Measurements from ENCODE around the gene ARRB2.

Gene ARRB2

DNA sequence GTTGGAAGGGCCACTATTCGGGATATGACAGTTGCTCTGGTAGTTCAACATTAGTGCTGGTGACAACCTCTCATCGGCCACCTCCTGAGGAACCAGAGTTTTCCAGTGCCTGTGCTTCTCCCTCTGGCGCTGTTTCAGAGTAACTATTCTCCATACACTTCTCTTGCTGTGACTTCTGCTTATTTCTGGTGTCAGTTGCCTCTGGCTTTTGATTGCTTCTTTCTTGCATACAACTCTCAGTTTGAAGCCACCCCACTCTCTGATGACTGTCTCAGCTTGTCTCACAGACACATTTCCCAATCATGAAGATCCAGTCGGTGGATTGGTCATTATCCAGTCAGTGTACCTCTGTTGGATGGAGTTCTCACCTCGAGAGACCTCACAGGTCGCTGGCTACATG lies 57.9 kb downstream of the ARRB2 start:
- DNase-seq, result no peak

GRCh38 chr17:4769628-4770027 lies 59.2 kb downstream of the ARRB2 start:
- DNase-seq, result no peak

Data from activated CD4-positive, alpha-beta T cell treated with anti-CD3 and anti-CD28 coated beads for 4 hours (primary cell).